RWPE2 (cell line): ENCODE measurements around the gene FABP7.

Source experiments
- ATAC-seq: fragments of 200-7000 bp; cut with Tn5 transposase; 3 replicates; pipeline ENCODE4 v1.9.1; 2021; ENCODE audit warnings: low read depth
- DNase-seq: peaks from one replicate; pipeline ENCODE4 v3.0.0-alpha.2; 2020; ENCODE audit warnings: low spot score
- H3K27ac ChIP-seq: fragments of 450-650 bp; 2 replicates; pipeline ENCODE4 v1.5.1; 2017; ENCODE audit warnings: mild to moderate bottlenecking; ENCODE audit not compliant: poor library complexity, severe bottlenecking
- H3K27me3 ChIP-seq: fragments of 250-450 bp; sonication (Bioruptor Pico); 2 replicates; pipeline ENCODE4 v1.5.1; 2021; ENCODE audit warnings: mild to moderate bottlenecking, moderate library complexity; ENCODE audit not compliant: insufficient read depth, poor library complexity, severe bottlenecking
- H3K36me3 ChIP-seq: fragments of 250-450 bp; sonication (Bioruptor Pico); 2 replicates; pipeline ENCODE4 v1.5.1; 2020; ENCODE audit warnings: low read depth, mild to moderate bottlenecking, moderate library complexity
- H3K4me1 ChIP-seq: fragments of 250-450 bp; sonication (Bioruptor Pico); 2 replicates; pipeline ENCODE4 v1.5.1; 2021; ENCODE audit warnings: mild to moderate bottlenecking, moderate library complexity; ENCODE audit not compliant: insufficient read depth, poor library complexity, severe bottlenecking
- H3K4me3 ChIP-seq: fragments of 250-450 bp; sonication (Bioruptor Pico); 2 replicates; pipeline ENCODE4 v1.5.1; 2021; ENCODE audit warnings: mild to moderate bottlenecking, moderate library complexity; ENCODE audit not compliant: severe bottlenecking
- H3K9me3 ChIP-seq: fragments of 250-450 bp; sonication (Bioruptor Pico); 2 replicates; pipeline ENCODE4 v1.5.1; 2021; ENCODE audit warnings: mild to moderate bottlenecking, moderate library complexity; ENCODE audit not compliant: severe bottlenecking
- CTCF ChIP-seq: fragments of 450-650 bp; IDR thresholded peaks from one replicate; pipeline ENCODE4 v1.5.1; 2017; ENCODE audit warnings: mild to moderate bottlenecking, moderate library complexity; ENCODE audit not compliant: poor library complexity, severe bottlenecking

Gene FABP7

DNA sequence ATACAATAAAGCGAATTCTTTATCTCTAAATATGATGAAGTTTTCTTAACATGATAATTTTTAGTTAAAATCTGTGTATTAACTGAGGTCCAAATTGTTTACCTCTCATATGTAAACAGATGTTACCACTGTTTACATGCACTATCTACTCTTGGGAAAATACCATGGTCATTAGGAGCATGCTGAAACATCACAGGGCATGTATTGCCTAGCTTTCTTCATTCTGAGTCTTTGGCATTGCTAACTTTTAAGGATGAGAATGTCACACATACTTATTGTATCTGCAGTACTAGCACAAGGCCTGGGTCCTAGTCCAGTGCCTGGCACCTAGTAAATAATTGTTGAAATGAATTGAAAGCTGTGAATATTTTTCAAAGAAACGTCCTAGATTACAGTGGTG is 30.2 kb downstream of the FABP7 start:
- no peak for ATAC-seq
- Histone ChIP-seq H3K27ac (no peak overlapping the region), H3K36me3 (no peaks in the 10 kb centered on the region), H3K9me3 (no peaks in the 10 kb centered on the region), H3K4me3 (no peak overlapping the region), H3K27me3 (no peaks in the 10 kb centered on the region), H3K4me1 (no peaks in the 10 kb centered on the region)
- TF ChIP-seq CTCF: no peak
- no peak for DNase-seq

- ATAC-seq (no peak), DNase-seq (no peak)
- Histone ChIP-seq H3K4me1 (no peaks in the 10 kb centered on the region), H3K27me3 (no peaks in the 10 kb centered on the region), H3K9me3 (no peaks in the 10 kb centered on the region), H3K4me3 (no peak overlapping the region), H3K27ac (no peak overlapping the region), H3K36me3 (no peaks in the 10 kb centered on the region)
- no peak for TF ChIP-seq CTCF
Observed at GRCh38 chr6:122810189-122810588, 30.7 kb downstream of the FABP7 start.

- Histone ChIP-seq H3K4me1 (no peaks in the 10 kb centered on the region), H3K27ac (no peak overlapping the region), H3K9me3 (no peaks in the 10 kb centered on the region), H3K4me3 (no peak overlapping the region), H3K27me3 (no peaks in the 10 kb centered on the region), H3K36me3 (no peaks in the 10 kb centered on the region)
- ATAC-seq: no peak
- DNase-seq: no peak
- TF ChIP-seq CTCF: no peak
Observed at GRCh38 chr6:122817358-122817757, 37.8 kb downstream of the FABP7 start.

DNA sequence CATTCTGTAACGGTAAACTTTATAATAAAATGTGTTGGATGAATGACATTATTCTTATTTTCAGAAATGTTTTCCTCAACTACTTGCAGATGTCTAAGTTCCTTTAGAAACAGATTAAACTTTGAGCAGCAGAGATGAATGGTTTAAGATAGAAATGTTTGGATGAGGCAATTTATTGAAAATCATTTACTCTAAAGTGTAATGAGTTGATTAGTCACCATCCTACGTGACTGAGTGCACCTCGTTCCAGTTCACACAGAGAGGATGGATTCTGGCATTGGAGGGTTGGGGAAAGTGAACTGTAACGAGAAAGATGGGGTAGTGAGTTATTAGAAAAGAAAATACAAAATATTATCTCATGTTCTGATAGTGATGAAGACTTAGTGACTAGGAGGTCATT is 38.2 kb downstream of the FABP7 start:
- no peaks in the 10 kb centered on the region for H3K27me3 ChIP-seq
- no peak overlapping the region for H3K27ac ChIP-seq
- H3K9me3 ChIP-seq: no peaks in the 10 kb centered on the region
- no peak for TF ChIP-seq CTCF
- no peaks in the 10 kb centered on the region for H3K36me3 ChIP-seq
- no peak for ATAC-seq
- DNase-seq: no peak
- no peaks in the 10 kb centered on the region for H3K4me1 ChIP-seq
- no peak overlapping the region for H3K4me3 ChIP-seq

GRCh38 chr6:122818866-122819265 is 39.4 kb downstream of the FABP7 start:
- no peak for ATAC-seq
- Histone ChIP-seq H3K27me3 (no peaks in the 10 kb centered on the region), H3K4me1 (no peaks in the 10 kb centered on the region), H3K36me3 (no peaks in the 10 kb centered on the region), H3K4me3 (no peak overlapping the region), H3K9me3 (no peaks in the 10 kb centered on the region), H3K27ac (no peak overlapping the region)
- TF ChIP-seq CTCF: no peak
- DNase-seq: no peak
